Mucosa of gallbladder (tissue), 1 donor: Measurements from ENCODE around the gene TTC28. TPM values are rescaled to one million over a fixed set of nuclear protein-coding genes. Genes with fewer than 3 reads are reported as not detected.
A peak's percentile ranks its signal among the peaks of the same experiment; 100 is the strongest.

Source experiments
- DNase-seq: peaks from one replicate; pipeline ENCODE4 v3.0.0-alpha.2; 2020; ENCODE audit warnings: low spot score
- total RNA-seq: library from RNA; stranded (reverse); gene quantifications from one replicate; pipeline ENCODE4 v1.2.1, GENCODE V29; 2021
- donor health status: DM: no; HTN: no; CAD: no.

The TTC28 gene
- total RNA-seq, 1 donor from 2014 or later = 32.7 TPM

- no peak for DNase-seq
These were observed 675.6 kb downstream of the TTC28 start for GRCh38 chr22:28004021-28004420.

- DNase-seq = no peak
These were observed 676.6 kb downstream of the TTC28 start for GRCh38 chr22:28002863-28003565.

GRCh38 chr22:28002181-28002700 is 677.4 kb downstream of the TTC28 start:
- DNase-seq = no peak

- DNase-seq = no peak
These were observed 678.3 kb downstream of the TTC28 start for GRCh38 chr22:28001171-28001835.

GRCh38 chr22:28000361-28000760 is 679.3 kb downstream of the TTC28 start:
- no peak for DNase-seq

GRCh38 chr22:27999876-28000275 is 679.8 kb downstream of the TTC28 start:
- DNase-seq = no peak

GRCh38 chr22:27998511-27999410 is 680.9 kb downstream of the TTC28 start:
- no peak for DNase-seq

- no peak for DNase-seq
These were observed 682.1 kb downstream of the TTC28 start for GRCh38 chr22:27997538-27997937.

GRCh38 chr22:27996981-27997380 is 682.7 kb downstream of the TTC28 start:
- no peak for DNase-seq

- DNase-seq = no peak
These were observed 683.1 kb downstream of the TTC28 start for GRCh38 chr22:27996529-27996925.

- DNase-seq = no peak
These were observed 683.7 kb downstream of the TTC28 start for GRCh38 chr22:27995801-27996528.

- no peak for DNase-seq
These were observed 684.9 kb downstream of the TTC28 start for GRCh38 chr22:27994481-27995331.

GRCh38 chr22:27993774-27994350 is 685.8 kb downstream of the TTC28 start:
- no peak for DNase-seq

- DNase-seq = no peak
These were observed 686.4 kb downstream of the TTC28 start for GRCh38 chr22:27993201-27993635.

GRCh38 chr22:27992294-27993165 is 687.1 kb downstream of the TTC28 start:
- DNase-seq = no peak

GRCh38 chr22:27991586-27992293 is 687.9 kb downstream of the TTC28 start:
- DNase-seq = no peak

GRCh38 chr22:27990879-27991278 is 688.8 kb downstream of the TTC28 start:
- peak; percentile 19 for DNase-seq

- DNase-seq = no peak
These were observed 689.2 kb downstream of the TTC28 start for GRCh38 chr22:27990451-27990840.
